RPMI7951 (cell line): Measurements from ENCODE around the gene VGLL1. TPM values are rescaled to one million over a fixed set of nuclear protein-coding genes. Genes with fewer than 3 reads are reported as not detected.

Experiments used
- DNase-seq: peaks from one replicate; pipeline ENCODE4 v3.0.0-alpha.2; 2012; ENCODE audit warnings: low read depth
- total RNA-seq: library from RNA; depleted of rRNA; stranded (reverse); fragments of >200 nt; shearing (Covaris generic); gene quantifications from 2 replicates; pipeline ENCODE4 v1.2.3, GENCODE V29; 2014; rRNA removed

The VGLL1 gene
- total RNA-seq, result not detected in 2 replicates

GRCh38 chrX:136531951-136532350 lies at the start of gene VGLL1:
Gene VGLL1 (plus strand): TSS chrX:136532215. CDS start chrX:136536021, 3,806 bp downstream.
- DNase-seq, result no peak

GRCh38 chrX:136487647-136488046 lies 44.4 kb upstream of the VGLL1 start, which contains the start of gene BRS3:
Gene BRS3 (plus strand): TSS chrX:136487947. CDS start chrX:136488115, 168 bp downstream.
- DNase-seq, result no peak

- no peak for DNase-seq
Observed at GRCh38 chrX:136488706-136489105, 43.3 kb upstream of the VGLL1 start.

- DNase-seq, result no peak
Observed at GRCh38 chrX:136491832-136492231, 40.2 kb upstream of the VGLL1 start.

- no peak for DNase-seq
Observed at GRCh38 chrX:136493011-136493410, 39.0 kb upstream of the VGLL1 start.

GRCh38 chrX:136495043-136495442 lies 37.0 kb upstream of the VGLL1 start:
- no peak for DNase-seq

GRCh38 chrX:136496186-136496763 lies 35.7 kb upstream of the VGLL1 start:
- no peak for DNase-seq

- DNase-seq, result peak; percentile 81
Observed at GRCh38 chrX:136496764-136497555, 35.1 kb upstream of the VGLL1 start.

GRCh38 chrX:136497556-136498052 lies 34.4 kb upstream of the VGLL1 start, which contains the start of gene HTATSF1:
Gene HTATSF1 (plus strand): TSS chrX:136497592. CDS start chrX:136497685, 93 bp downstream.
- no peak for DNase-seq

GRCh38 chrX:136519069-136519468 lies 12.9 kb upstream of the VGLL1 start:
- DNase-seq, result no peak

- DNase-seq, result no peak
Observed at GRCh38 chrX:136523770-136524169, 8.2 kb upstream of the VGLL1 start.

GRCh38 chrX:136525738-136526606 lies 6.0 kb upstream of the VGLL1 start:
- peak; percentile 72 for DNase-seq

- peak; percentile 3 for DNase-seq
Observed at GRCh38 chrX:136528645-136529315, 3.2 kb upstream of the VGLL1 start.

- DNase-seq, result no peak
Observed at GRCh38 chrX:136529795-136530194, 2.2 kb upstream of the VGLL1 start.

- no peak for DNase-seq
Observed at GRCh38 chrX:136534131-136534530, 2.1 kb downstream of the VGLL1 start.

- DNase-seq, result no peak
Observed at GRCh38 chrX:136538811-136539210, 6.8 kb downstream of the VGLL1 start.

- DNase-seq, result no peak
Observed at GRCh38 chrX:136540226-136540625, 8.2 kb downstream of the VGLL1 start.

- no peak for DNase-seq
Observed at GRCh38 chrX:136541294-136541693, 9.3 kb downstream of the VGLL1 start.

- no peak for DNase-seq
Observed at GRCh38 chrX:136542281-136542680, 10.3 kb downstream of the VGLL1 start.

GRCh38 chrX:136546371-136546781 lies 14.4 kb downstream of the VGLL1 start:
- DNase-seq, result no peak

- no peak for DNase-seq
Observed at GRCh38 chrX:136549226-136549625, 17.2 kb downstream of the VGLL1 start.
